Upper lobe of right lung (tissue), 1 donor: ENCODE results near the gene ACTL8. TPM values are rescaled to one million over a fixed set of nuclear protein-coding genes. Genes with fewer than 3 reads are reported as not detected.
A peak's percentile ranks its signal among the peaks of the same experiment; 100 is the strongest.

Source experiments
- ATAC-seq: fragments of 200-7000 bp; cut with Tn5 transposase; one replicate; pipeline ENCODE4 v1.9.1; 2020; ENCODE audit warnings: mild to moderate bottlenecking, moderate library complexity
- DNase-seq: peaks from one replicate; pipeline ENCODE4 v3.0.0-alpha.2; 2020
- H3K27ac ChIP-seq: fragments of 200-600 bp; one replicate; pipeline ENCODE4 v1.8.0; 2022
- H3K27me3 ChIP-seq: fragments of 200-600 bp; one replicate; pipeline ENCODE4 v1.8.0; 2022; ENCODE audit warnings: mild to moderate bottlenecking
- H3K36me3 ChIP-seq: fragments of 200-600 bp; one replicate; pipeline ENCODE4 v1.8.0; 2022
- H3K4me1 ChIP-seq: fragments of 200-600 bp; one replicate; pipeline ENCODE4 v1.8.0; 2022
- H3K4me3 ChIP-seq: fragments of 200-600 bp; one replicate; pipeline ENCODE4 v1.8.0; 2022; ENCODE audit warnings: mild to moderate bottlenecking
- H3K9me3 ChIP-seq: fragments of 200-600 bp; one replicate; pipeline ENCODE4 v1.8.0; 2022
- CTCF ChIP-seq: fragments of 200-600 bp; IDR thresholded peaks from one replicate; pipeline ENCODE4 v1.8.0; 2022; ENCODE audit warnings: antibody characterized with exemption
- intact Hi-C: fragments of 100-400 bp; cut with DNase I; formaldehyde crosslinking; loops from one replicate; pipeline ENCODE4 v1.11.0; 2022
- total RNA-seq: library from RNA; stranded (reverse); fragmentation: NEBNext Ultra II Directional; extraction: Animal tissue kit (Norgen Biotek cat#: 25700); gene quantifications from one replicate; pipeline ENCODE4 v1.2.1, GENCODE V29; 2021
- donor health status: DM: no; HTN: yes; CAD: no; lungs with severe emphysema.

ACTL8 gene
- total RNA-seq, 1 donor from 2014 or later = not detected

GRCh38 chr1:17826165-17826488 lies 71.0 kb downstream of the ACTL8 start:
- no peaks in the 10 kb centered on the region for H3K9me3 ChIP-seq
- intact Hi-C loops = no loop called here
- peak; percentile 59 for TF ChIP-seq CTCF
- peaks cover 31% of the 10 kb centered on the region for H3K27me3 ChIP-seq
- H3K4me3 ChIP-seq = no peak overlapping the region
- no peaks in the 10 kb centered on the region for H3K4me1 ChIP-seq
- peak; percentile 72 for DNase-seq
- no peaks in the 10 kb centered on the region for H3K36me3 ChIP-seq
- H3K27ac ChIP-seq = no peak overlapping the region
- ATAC-seq = peak; percentile 66

- TF ChIP-seq CTCF = no peak
- Histone ChIP-seq H3K4me1 (no peaks in the 10 kb centered on the region), H3K9me3 (no peaks in the 10 kb centered on the region), H3K36me3 (no peaks in the 10 kb centered on the region), H3K4me3 (no peak overlapping the region), H3K27ac (no peak overlapping the region), H3K27me3 (peaks cover 33% of the 10 kb centered on the region)
- DNase-seq (no peak), ATAC-seq (no peak)
- intact Hi-C loops = no loop called here
Measured at GRCh38 chr1:17828991-17829390, 73.9 kb downstream of the ACTL8 start.

- no peak for ATAC-seq
Measured at GRCh38 chr1:17829579-17829978, 74.4 kb downstream of the ACTL8 start.

GRCh38 chr1:17831597-17831996 lies 76.5 kb downstream of the ACTL8 start:
- no peak for DNase-seq
- H3K27me3 ChIP-seq = peaks cover 22% of the 10 kb centered on the region
- ATAC-seq = no peak

More at GRCh38 chr1:17829579-17829978, 74.4 kb downstream of the ACTL8 start:
- Histone ChIP-seq H3K9me3 (no peaks in the 10 kb centered on the region), H3K27ac (no peak overlapping the region), H3K4me1 (no peaks in the 10 kb centered on the region), H3K4me3 (no peak overlapping the region), H3K27me3 (peaks cover 33% of the 10 kb centered on the region), H3K36me3 (no peaks in the 10 kb centered on the region)
- peak; percentile 41 for DNase-seq
- TF ChIP-seq CTCF = no peak
- intact Hi-C loops = no loop called here

GRCh38 chr1:17833661-17834501 lies 78.7 kb downstream of the ACTL8 start:
- no peak for TF ChIP-seq CTCF
- peaks cover 10% of the 10 kb centered on the region for H3K27me3 ChIP-seq
- DNase-seq (peak; percentile 35), ATAC-seq (no peak)
- no peaks in the 10 kb centered on the region for H3K4me1 ChIP-seq
- no peaks in the 10 kb centered on the region for H3K36me3 ChIP-seq
- no peak overlapping the region for H3K27ac ChIP-seq
- H3K4me3 ChIP-seq = no peak overlapping the region
- H3K9me3 ChIP-seq = no peaks in the 10 kb centered on the region
- intact Hi-C loops = no loop called here

More at GRCh38 chr1:17831597-17831996, 76.5 kb downstream of the ACTL8 start:
- TF ChIP-seq CTCF = no peak
- Histone ChIP-seq H3K27ac (no peak overlapping the region), H3K36me3 (no peaks in the 10 kb centered on the region), H3K9me3 (no peaks in the 10 kb centered on the region), H3K4me3 (no peak overlapping the region), H3K4me1 (no peaks in the 10 kb centered on the region)
- intact Hi-C loops = no loop called here
